ENCODE results near the gene ZFP36L2.

The ZFP36L2 gene

DNA sequence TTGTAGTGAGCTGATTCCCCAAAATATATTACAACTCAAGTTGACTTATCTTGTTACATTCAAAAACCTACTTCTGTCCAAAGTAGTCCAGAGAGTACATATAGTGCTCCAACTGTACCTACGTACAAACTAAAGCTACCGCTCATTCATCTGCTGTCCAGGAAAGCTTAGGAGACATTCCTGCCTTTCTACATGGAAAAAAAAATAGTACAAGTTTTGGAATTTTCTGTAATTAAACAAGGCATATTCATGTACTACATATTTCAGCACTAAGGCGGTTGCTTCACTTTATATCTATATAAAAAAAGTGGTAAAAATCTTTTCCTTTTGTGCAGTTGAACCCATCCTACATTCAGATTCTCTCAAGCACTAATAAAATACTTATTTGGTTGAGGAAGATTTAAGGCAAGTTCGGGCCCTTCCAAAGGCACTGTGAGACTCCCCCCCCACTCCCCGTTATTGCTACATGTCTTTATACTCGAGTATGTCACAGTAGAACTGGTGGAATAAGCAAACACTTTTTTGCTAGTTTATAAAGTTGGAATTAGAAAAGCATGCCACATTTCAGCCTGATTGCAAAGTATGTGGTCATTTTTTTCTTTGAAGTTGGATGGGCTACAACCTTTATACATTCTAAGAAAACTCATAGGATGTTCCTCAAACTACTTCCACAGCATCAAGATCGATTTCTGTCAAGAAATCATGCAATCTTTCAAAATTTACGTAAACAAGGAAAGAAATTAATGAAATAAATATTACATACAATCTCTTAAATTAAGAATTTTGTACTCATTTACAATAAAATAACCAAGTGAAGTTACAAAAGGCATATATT lies 3.7 kb downstream of the ZFP36L2 start:
- DNase-seq: no peak

- peak; percentile 12 for DNase-seq
Measured at GRCh38 chr2:43221763-43222474, 4.5 kb downstream of the ZFP36L2 start.

DNA sequence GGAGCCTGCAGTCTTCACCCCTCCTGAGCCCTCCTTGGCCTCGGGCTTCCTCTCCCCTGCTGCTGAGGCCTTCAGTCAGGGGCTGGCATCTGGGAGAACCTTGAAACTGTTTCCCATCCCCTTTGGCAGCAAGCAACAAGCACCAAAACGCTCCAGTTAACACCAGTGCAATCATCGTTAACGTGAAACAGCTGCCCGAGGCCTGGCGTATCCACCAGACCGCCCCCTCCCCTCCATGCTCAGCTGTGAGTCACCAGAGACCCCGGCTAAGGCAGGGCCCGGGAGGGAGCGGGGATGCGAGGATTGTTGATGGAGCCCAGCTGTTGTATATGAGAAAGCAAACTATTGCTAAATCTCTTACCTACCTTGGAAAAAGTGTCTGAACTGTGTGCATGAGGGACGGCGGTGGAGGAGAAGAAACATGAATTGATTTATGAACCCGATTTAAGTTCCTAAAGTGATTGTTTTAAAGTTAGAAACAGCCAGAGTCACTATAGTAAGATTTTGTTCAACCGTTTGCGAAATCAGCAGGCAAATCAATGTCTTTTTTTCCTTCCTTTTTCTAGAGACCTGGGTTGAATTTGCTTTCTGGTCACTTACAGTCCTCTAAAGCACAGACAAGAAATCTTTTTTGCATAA lies 5.2 kb downstream of the ZFP36L2 start:
- no peak for DNase-seq

DNA sequence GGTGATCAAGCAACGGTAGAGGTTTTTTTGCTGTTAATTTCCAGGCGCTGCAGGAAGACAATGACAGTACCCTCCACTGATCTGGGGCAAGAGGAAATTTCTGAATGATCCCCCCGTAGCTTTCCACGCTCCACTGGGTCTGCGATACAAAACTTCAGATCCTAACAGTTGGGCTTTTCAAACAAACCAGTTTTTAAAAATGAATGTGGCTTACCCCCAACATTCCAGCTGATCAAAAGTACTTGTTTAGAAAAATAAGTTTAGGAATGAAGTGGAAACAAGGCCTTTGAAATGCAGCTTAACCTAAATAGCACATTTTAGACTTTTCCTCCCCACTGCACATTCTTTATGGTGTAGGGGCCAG lies 5.7 kb downstream of the ZFP36L2 start:
- DNase-seq: no peak

DNA sequence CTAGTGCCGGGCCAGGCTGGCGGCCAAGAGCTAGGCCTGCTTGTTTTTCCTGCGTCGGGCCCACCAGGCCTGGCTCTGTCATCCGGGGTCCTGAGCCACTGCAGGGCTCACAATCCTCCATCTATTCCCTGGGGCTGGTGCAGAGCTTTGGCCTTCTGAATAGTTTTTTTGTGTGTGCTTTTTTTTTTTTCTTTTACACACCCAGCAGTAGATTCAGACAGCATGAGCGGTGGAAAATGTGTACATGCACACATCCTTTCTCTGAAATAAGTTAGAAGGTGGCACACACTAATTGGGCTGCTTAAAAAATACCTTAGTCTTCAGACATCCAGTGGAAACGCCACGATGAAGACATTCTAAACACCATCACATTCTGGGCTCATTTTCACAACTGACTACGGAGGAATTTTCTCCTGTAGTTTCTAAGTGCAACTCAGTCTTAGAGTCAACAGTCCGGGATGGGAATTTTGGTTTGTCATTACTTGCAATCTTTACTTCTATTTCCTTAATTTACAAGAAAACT lies 6.1 kb downstream of the ZFP36L2 start:
- no peak for DNase-seq

DNA sequence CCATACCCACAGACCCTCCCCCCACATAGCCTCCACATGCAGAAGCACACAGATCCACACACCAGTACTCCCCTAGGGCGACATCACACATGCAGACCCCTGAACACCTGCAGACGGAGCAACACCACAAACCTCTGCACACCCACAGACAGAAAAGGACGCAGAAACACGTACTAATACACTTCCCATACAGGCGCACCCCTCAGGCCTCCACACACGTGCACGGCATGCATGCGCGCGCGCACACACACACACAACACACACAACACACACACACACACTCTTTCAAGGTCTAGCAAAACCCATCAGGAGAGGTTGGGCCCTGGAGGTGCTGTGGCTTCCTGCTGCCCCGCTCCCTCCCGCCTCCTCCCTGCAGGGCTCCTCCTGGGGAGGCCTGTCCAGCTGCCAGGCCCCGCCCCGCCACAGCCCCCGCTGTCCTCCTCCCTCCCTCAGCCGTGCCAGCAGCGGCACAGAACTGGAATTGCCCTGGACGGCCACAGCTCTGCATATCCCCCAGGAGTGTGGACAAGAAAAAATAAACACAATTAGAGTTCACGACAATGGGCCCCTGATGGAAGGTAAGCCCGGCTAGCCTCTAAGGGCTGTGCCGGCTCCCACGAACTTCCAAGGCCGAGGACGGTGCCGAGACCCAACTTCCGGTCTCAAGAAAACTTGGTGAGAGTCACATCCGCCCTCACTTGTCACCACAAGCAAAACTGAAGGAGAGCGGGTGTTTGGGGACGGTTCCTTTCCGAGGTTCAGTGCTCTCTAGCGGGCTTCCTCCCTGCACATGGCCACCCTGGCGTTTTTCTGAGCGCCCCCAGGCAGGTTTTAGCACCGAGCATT lies 6.8 kb downstream of the ZFP36L2 start:
- peak; percentile 67 for DNase-seq

DNA sequence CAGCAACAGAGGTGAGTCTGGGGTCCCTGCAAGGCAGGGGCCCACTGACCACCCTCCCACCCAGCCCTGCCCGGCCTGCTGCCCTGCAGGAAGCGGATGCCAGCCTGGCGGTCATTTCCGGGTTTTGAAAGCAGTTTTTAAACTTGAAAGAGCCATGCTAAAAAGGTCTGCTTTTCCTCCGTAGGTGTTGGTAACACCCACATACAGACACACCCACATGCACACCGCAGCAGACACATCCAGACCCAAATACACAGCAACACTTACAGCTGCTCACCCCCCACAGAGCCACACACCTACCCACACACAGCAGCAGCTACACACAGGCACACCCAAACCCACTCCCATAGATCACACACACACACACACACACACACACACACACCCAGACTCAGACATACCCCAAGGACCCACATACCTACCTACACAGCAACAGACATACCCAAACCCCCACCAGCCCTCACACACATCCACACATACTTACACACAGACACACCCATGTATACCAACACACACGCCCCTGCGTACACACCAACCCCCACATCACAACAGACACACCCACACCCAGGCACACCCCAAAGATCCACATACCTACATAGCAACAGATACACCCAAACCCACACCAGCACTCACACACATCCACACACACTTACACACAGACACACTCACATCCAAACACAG lies 7.6 kb downstream of the ZFP36L2 start:
- DNase-seq: no peak

- no peak for DNase-seq
Measured at GRCh38 chr2:43218155-43218701, 8.2 kb downstream of the ZFP36L2 start.

GRCh38 chr2:43217228-43218154 lies 8.9 kb downstream of the ZFP36L2 start:
- DNase-seq: peak; percentile 40

DNA sequence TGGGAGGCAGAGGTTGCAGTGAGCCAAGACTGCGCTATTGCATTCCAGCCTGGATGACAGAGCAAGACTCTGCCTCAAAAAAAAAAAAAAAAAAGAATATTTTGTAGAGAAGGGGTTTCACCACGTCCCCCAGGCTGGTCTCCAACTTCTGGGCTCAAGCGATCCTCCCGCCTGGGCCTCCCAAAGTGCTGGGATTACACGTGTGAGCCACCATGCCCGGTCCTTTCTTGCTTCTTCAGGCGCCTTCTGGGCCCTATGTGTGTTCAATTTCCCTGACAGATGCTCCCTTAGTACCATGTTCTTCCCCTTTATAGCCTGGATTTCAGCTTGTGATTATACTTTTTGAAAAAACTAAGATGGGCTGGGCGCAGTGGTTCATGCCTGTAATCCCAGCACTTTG lies 9.8 kb downstream of the ZFP36L2 start:
- DNase-seq: no peak

- no peak for DNase-seq
Measured at GRCh38 chr2:43215673-43216255, 10.6 kb downstream of the ZFP36L2 start.

DNA sequence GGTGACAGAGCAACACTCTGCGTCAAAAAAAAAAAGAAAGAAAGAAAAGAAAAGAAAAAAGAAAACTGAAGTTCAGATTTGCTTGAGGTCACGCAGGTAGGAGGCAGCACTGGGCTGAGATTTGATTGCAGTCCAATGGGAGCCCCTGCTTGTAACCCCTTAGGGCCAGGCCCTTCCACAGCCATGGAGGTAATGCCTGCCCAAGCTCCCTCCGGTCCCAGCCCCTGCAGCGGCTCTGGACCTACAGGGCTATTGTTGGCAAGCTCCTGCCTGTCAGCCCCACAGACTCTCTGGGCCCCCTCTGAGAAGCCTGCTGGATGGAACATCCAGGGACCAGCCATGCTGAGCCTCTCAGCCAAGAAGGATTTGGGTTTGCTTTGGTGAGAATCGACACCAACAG lies 12.2 kb downstream of the ZFP36L2 start:
- DNase-seq: no peak

GRCh38 chr2:43212931-43213330 lies 13.5 kb downstream of the ZFP36L2 start:
- no peak for DNase-seq

DNA sequence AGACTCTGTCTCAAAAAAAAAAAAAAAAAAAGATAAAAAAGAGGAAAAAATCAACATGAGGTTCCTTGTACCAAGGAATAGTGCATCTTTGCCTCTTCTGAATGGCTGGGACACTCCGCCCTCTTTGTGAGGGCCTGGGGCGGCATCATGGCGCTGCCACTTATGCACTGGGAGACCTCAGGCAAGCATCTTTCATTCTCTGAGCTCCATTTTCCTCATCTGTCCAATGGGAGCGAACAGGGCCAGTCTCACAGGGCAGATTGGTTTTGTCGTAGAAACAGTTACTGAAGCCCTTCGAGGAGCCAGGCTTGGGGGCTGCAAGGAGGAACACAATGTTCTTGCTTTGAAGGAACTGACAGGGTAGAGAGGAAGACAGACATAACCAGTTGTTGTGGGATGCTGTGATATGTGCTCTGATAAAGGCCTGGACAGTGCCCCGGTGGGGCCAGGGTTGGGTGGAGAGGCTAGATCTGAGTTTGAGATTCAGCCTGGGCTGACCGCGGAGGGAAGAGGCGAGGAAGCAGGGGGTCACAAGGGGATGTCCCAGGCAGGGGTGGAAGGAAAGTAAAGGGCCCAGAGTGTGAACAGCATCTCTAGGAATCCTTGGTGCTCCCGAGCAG lies 14.1 kb downstream of the ZFP36L2 start:
- no peak for DNase-seq

DNA sequence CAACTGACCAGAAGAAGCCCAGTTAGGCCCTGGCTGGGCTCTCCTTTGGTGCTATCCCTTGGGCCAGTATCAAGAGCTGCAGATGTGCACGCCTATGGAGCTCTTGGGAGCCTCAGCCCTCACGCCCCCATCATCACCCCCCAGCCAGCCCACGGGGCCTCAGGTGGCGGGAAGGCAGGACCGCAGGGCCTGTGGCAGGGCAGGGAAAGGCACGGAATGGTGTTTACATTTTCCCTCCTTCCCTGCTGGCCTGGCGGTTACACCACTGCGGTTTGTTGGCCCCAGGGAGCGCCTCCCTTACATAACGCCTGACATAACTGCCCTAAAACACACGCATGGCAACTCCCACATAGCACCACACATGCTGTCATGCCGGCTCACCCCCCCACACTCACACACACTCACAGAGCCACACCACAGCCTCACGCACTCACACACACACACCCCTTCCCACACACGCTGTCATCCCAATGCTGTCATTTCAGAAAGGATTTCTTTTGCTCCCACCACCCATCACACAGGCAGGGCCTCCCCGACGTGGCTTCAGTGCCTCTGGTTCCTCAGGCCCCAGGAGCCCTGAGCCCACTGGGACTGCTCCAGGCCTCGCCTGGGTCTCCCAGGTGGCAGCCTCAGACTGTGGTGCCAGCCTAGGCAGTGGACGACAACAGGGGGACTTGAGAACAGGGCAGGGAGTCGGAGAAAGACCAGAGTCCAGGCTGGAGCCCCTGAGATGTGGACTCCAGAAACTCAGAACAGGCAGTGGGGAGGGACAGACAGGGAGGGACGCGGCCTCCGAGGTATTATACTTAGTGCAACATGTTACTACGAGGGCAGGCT lies 15.7 kb downstream of the ZFP36L2 start:
- DNase-seq: no peak

DNA sequence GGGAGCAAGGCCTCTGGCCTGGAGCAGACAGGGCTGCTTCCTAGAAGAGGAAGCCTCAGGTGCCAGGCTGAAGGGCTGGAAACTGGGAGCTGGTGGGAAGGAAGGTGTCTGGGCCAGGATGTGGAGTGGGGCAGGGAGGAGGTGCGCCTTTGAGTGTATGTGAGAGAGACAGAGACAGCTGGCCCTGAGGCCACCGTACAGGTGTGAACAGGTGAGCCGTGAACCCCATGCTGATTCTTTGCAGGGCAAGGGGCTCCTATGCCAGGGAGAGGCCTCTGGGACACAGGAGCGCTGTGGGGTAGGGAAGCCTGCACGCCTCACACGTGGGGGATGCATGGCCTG lies 16.3 kb downstream of the ZFP36L2 start:
- DNase-seq: no peak

DNA sequence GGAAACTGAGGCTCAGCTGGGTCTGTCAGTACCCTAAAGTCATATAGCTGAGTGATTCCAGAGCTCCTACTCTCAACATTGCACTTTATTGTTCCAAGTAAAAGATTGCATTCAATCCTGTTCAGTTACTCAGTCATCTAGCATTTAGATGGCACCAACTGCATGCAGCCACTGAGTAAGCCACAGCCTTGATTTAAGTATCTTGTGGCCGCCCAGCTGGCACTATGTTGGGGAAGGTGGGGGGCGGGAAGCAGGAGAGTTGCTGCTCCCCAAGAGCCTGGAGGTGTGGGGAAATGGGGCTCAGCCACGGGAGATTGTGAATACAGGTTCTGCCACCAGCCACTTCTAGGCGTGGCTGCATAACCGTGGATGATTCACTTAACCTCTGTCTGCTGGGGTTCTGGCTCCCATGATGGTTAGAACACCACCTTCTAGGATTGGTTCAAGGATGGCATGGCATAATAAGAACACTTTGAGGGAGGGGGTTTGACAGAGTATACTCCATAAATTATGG lies 17.1 kb downstream of the ZFP36L2 start:
- no peak for DNase-seq

GRCh38 chr2:43207553-43208300 lies 18.7 kb downstream of the ZFP36L2 start:
- no peak for DNase-seq

All from DMS79 treated with DMSO at 0.1 percent for 48 hours (cell line).